Hindlimb muscle (tissue), 1 donor: ENCODE data around the gene VPREB3. TPM values are rescaled to one million over a fixed set of nuclear protein-coding genes. Genes with fewer than 3 reads are reported as not detected.

Source experiments
- DNase-seq: peaks from one replicate; pipeline ENCODE4 v3.0.0-alpha.2; 2013
- polyA plus RNA-seq: library from polyadenylated mRNA; unstranded; fragments of 120-200 nt; gene quantifications from one replicate; pipeline ENCODE4 v1.2.1, GENCODE V29; 2013; ENCODE audit not compliant: insufficient read length

Gene VPREB3
- polyA plus RNA-seq = 0.56 TPM

- no peak for DNase-seq
These were observed at the start of gene VPREB3 for GRCh38 chr22:23754220-23754919. TSS of gene VPREB3 (minus strand) at chr22:23754425. CDS start at chr22:23754363, 62 bp downstream.

- DNase-seq = no peak
These were observed 49.0 kb upstream of the VPREB3 start for GRCh38 chr22:23803001-23803819.

- no peak for DNase-seq
These were observed 47.7 kb upstream of the VPREB3 start for GRCh38 chr22:23801886-23802377.

GRCh38 chr22:23801238-23801821 is 47.1 kb upstream of the VPREB3 start:
- DNase-seq = no peak

GRCh38 chr22:23800297-23801237 is 46.3 kb upstream of the VPREB3 start:
- DNase-seq = no peak

- DNase-seq = peak; percentile 56
These were observed 42.2 kb upstream of the VPREB3 start for GRCh38 chr22:23796461-23796860.

GRCh38 chr22:23793326-23793725 is 39.1 kb upstream of the VPREB3 start:
- no peak for DNase-seq

GRCh38 chr22:23791738-23792645 is 37.8 kb upstream of the VPREB3 start:
- no peak for DNase-seq

GRCh38 chr22:23790819-23791737 is 36.9 kb upstream of the VPREB3 start:
- peak; percentile 55 for DNase-seq

GRCh38 chr22:23789638-23790037 is 35.4 kb upstream of the VPREB3 start:
- DNase-seq = no peak

- no peak for DNase-seq
These were observed 34.9 kb upstream of the VPREB3 start for GRCh38 chr22:23789121-23789520.

GRCh38 chr22:23787910-23788309 is 33.7 kb upstream of the VPREB3 start:
- no peak for DNase-seq

GRCh38 chr22:23787600-23787896 is 33.3 kb upstream of the VPREB3 start:
- DNase-seq = no peak

GRCh38 chr22:23786752-23787599 is 32.8 kb upstream of the VPREB3 start, which contains the start of gene SMARCB1:
TSS of gene SMARCB1 (plus strand) at chr22:23786966. CDS start at chr22:23787170, 204 bp downstream.
- DNase-seq = peak; percentile 94

- no peak for DNase-seq
These were observed 32.1 kb upstream of the VPREB3 start for GRCh38 chr22:23786261-23786710.

GRCh38 chr22:23784215-23784732 is 30.0 kb upstream of the VPREB3 start:
- DNase-seq = no peak

GRCh38 chr22:23783265-23784150 is 29.3 kb upstream of the VPREB3 start:
- no peak for DNase-seq

- no peak for DNase-seq
These were observed 28.5 kb upstream of the VPREB3 start for GRCh38 chr22:23782703-23783102.
